Large intestine (tissue), 3 donors: ENCODE measurements around the gene ABR. TPM values are rescaled to one million over a fixed set of nuclear protein-coding genes. Genes with fewer than 3 reads are reported as not detected.

Experiments
- DNase-seq, 2 donors: peaks; one replicate each; pipeline versions ENCODE4 v3.0.0 to v3.0.0-alpha.2; 2013
- H3K27ac ChIP-seq: one replicate; pipeline ENCODE4 v1.5.1; 2013; ENCODE audit warnings: low read length
- H3K27me3 ChIP-seq: 2 replicates; pipeline ENCODE4 v1.6.1; 2013; ENCODE audit warnings: low read length; ENCODE audit not compliant: control insufficient read depth, insufficient read depth
- H3K36me3 ChIP-seq: 2 replicates; pipeline ENCODE4 v1.6.1; 2013; ENCODE audit warnings: low read length; ENCODE audit not compliant: control insufficient read depth, insufficient read depth
- H3K4me1 ChIP-seq: one replicate; pipeline ENCODE4 v1.6.1; 2013; ENCODE audit warnings: low read length; ENCODE audit not compliant: control insufficient read depth, insufficient read depth
- H3K4me3 ChIP-seq: one replicate; pipeline ENCODE4 v1.5.1; 2013; ENCODE audit warnings: low read length
- H3K9me3 ChIP-seq: one replicate; pipeline ENCODE4 v1.6.1; 2013; ENCODE audit warnings: mild to moderate bottlenecking, low read depth, low read length, moderate library complexity; ENCODE audit not compliant: control insufficient read depth
- WGBS: methylation state at CpG from one replicate; pipeline ENCODE4 v1.1.5; 2013; ENCODE audit warnings: low lambda C conversion rate; ENCODE audit not compliant: insufficient coverage; 5-methylcytosine and 5-hydroxymethylcytosine counted together
- polyA plus RNA-seq: library from polyadenylated mRNA; unstranded; fragments of 120-200 nt; gene quantifications from one replicate; pipeline ENCODE4 v1.2.1, GENCODE V29; 2013

The ABR gene
- polyA plus RNA-seq, 1 donor = 125 TPM

DNA sequence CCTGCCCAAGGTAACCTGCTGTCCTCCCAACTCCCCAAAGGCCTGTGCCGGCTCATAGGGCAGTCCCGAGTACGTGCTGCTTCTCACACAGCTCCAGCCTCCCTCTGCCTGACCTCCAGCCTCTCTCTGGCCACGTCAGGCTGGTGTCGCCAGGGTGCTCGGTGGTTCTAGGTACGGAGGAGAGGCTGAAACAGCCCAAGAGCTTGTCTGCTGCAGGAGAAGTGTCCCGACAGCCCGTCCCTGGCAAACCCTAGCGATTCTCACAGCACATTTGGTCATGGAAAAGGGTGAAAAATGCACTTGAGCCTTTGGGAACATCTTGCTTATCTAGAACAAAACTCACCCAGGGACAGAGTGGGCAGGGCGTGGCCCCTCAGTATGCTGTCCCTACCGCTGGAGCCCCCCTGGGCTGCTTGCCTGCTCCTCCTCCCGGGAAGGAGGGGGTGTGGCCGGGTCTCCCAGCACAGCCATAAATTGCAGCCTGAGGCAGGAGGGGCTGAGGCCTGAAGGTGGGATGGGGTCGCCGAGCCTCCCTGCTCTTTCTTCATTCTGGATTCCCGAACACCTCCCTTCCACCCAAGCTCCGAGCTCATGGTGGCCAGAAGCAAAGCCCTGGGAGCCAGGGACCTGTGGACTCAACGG, 142.4 kb downstream of the ABR start:
- WGBS = no CpG with 5 or more reads among the region's 19 CpGs
- Histone ChIP-seq H3K36me3 (peaks cover 58% of the 10 kb centered on the region), H3K27me3 (no peaks in the 10 kb centered on the region), H3K4me3 (no peak overlapping the region), H3K27ac (no peak overlapping the region), H3K4me1 (no peaks in the 10 kb centered on the region), H3K9me3 (peaks cover 3% of the 10 kb centered on the region)
- DNase-seq = no peak

- peaks cover 3% of the 10 kb centered on the region for H3K9me3 ChIP-seq
- H3K36me3 ChIP-seq = peaks cover 53% of the 10 kb centered on the region
- WGBS = 100% methylated on average over 1 of the region's 2 CpGs
- no peak for DNase-seq
- H3K27me3 ChIP-seq = no peaks in the 10 kb centered on the region
- H3K4me3 ChIP-seq = no peak overlapping the region
- no peak overlapping the region for H3K27ac ChIP-seq
- H3K4me1 ChIP-seq = peaks cover 4% of the 10 kb centered on the region
Observed at GRCh38 chr17:1036845-1037237, 142.9 kb downstream of the ABR start.

DNA sequence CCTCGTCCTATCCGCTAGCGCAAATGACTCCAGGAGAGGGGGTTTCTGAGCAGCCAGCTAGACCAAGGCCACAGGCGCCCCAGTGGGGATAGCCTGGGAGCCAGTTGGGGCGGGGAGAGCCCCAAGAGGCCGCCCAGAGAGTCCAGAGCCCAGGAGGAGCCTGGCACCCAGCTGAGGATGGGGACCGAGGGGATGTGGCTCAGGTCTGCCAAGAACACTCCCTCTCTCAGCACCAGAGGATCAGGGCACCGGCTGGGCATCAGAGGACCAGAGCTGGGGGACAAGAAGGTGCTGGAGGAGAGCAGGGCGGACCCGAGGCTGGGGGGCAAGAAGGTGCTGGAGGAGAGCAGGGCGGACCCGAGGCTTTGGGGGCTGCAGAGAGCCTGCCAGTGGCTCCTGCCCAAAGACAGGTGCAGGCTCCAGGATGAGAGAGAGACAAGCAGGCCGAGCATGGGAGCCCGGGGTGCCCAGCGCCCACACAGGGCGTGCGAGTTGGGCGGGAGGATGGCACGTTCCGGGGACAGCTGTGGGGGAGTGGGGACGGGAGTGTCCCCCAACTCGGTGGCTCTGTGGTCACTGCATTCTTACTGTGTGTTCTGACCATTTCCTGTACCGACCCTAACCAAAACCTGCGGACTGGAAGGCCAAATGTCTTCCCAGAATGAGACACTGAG, 143.5 kb downstream of the ABR start:
- Histone ChIP-seq H3K4me3 (no peak overlapping the region), H3K36me3 (peaks cover 50% of the 10 kb centered on the region), H3K9me3 (peaks cover 3% of the 10 kb centered on the region), H3K4me1 (peaks cover 4% of the 10 kb centered on the region), H3K27me3 (no peaks in the 10 kb centered on the region), H3K27ac (no peak overlapping the region)
- WGBS = no CpG with 5 or more reads among the region's 24 CpGs
- no peak for DNase-seq

GRCh38 chr17:1035546-1036170, 144.1 kb downstream of the ABR start:
- DNase-seq = no peak
- Histone ChIP-seq H3K36me3 (peaks cover 49% of the 10 kb centered on the region), H3K9me3 (peaks cover 3% of the 10 kb centered on the region), H3K27ac (no peak overlapping the region), H3K4me1 (peaks cover 4% of the 10 kb centered on the region), H3K27me3 (no peaks in the 10 kb centered on the region), H3K4me3 (no peak overlapping the region)
- WGBS = no CpG with 5 or more reads among the region's 17 CpGs

DNA sequence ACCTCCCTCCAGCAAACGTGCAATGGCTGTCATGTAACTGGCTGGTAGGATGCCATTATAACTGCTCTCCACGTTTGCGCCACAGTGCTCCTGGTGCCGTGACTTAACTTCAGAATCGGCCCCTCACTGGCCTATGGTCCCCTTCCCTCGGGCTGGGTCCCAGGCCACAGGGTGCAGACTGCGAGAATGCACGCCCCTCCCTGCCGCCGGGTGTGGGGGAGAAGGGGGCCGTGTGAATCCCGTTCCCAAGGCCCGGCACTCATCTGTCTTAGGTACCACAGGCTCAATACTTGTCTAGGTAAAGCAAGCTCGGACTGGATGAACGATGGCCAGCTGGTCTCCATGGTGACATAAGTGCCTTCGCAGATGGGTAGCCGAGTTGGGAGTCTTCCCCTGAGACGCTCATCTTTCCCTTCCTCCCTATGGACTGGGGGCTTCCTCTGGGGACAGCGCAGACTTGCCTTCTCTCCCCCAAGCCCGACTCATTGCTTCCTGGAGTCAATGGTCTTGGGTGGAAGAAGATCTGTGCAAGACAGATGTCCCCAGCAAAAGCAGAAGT, 145.1 kb downstream of the ABR start:
- Histone ChIP-seq H3K27ac (no peak overlapping the region), H3K4me1 (peaks cover 4% of the 10 kb centered on the region), H3K36me3 (peaks cover 47% of the 10 kb centered on the region), H3K27me3 (no peaks in the 10 kb centered on the region), H3K4me3 (no peak overlapping the region), H3K9me3 (peaks cover 3% of the 10 kb centered on the region)
- no peak for DNase-seq
- WGBS = no CpG with 5 or more reads among the region's 20 CpGs

GRCh38 chr17:1033503-1033902, 146.3 kb downstream of the ABR start:
- no peak for DNase-seq
- Histone ChIP-seq H3K4me1 (peaks cover 4% of the 10 kb centered on the region), H3K4me3 (no peak overlapping the region), H3K27ac (no peak overlapping the region), H3K9me3 (peaks cover 2% of the 10 kb centered on the region), H3K36me3 (peaks cover 37% of the 10 kb centered on the region), H3K27me3 (no peaks in the 10 kb centered on the region)
- no CpG with 5 or more reads among the region's 11 CpGs for WGBS

DNA sequence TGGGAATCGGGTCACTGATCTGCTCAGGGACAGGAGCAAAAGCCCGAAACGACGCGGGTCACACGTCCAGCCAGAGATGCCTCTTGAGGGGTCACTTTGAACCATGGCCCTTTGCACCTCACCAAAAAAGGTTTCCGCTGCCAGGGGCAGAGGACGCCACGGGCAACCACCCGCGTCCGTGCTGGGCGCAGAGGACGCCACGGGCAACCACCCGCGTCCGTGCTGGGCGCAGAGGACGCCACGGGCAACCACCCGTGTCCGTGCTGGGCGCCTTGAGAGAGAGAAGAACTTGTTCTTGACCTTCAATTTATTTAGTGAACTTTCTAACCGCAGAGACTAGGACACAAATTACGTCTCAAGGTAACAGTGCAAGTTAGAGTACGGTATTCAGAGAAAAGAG, 147.4 kb downstream of the ABR start:
- no peak overlapping the region for H3K27ac ChIP-seq
- DNase-seq = no peak

DNA sequence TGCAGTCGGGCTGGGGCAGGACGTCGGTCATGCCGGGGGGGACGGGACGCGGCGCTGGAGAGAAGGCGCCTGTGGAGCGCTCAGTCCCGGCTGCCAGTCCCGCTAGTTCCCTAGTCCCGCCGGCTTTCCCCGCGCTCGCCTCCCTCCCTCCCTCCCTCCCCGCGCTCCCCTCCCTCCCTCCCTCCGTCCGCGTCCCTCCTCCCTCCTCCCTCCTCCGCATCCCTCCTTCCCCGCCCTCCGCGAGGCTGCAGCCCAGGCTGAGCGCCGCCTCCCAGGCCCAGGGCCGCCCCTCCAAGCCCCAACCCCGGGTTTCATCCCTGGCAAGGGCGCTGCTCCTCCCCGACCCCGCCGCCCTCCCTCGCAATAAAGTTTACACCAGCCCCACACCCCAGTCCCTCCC, 148.1 kb downstream of the ABR start:
- peak in 1 of 2 donors; percentile 37 for DNase-seq
- Histone ChIP-seq H3K27me3 (no peaks in the 10 kb centered on the region), H3K27ac (no peak overlapping the region), H3K4me1 (peaks cover 4% of the 10 kb centered on the region), H3K9me3 (no peaks in the 10 kb centered on the region), H3K4me3 (peak overlapping the region; percentile 13), H3K36me3 (peaks cover 37% of the 10 kb centered on the region)
- no CpG with 5 or more reads among the region's 35 CpGs for WGBS

More for the DNA sequence above, 147.4 kb downstream of the ABR start:
- Histone ChIP-seq H3K4me3 (no peak overlapping the region), H3K36me3 (peaks cover 35% of the 10 kb centered on the region), H3K4me1 (peaks cover 4% of the 10 kb centered on the region), H3K27me3 (no peaks in the 10 kb centered on the region), H3K9me3 (no peaks in the 10 kb centered on the region)
- WGBS = 95% methylated on average over 4 of the region's 27 CpGs

DNA sequence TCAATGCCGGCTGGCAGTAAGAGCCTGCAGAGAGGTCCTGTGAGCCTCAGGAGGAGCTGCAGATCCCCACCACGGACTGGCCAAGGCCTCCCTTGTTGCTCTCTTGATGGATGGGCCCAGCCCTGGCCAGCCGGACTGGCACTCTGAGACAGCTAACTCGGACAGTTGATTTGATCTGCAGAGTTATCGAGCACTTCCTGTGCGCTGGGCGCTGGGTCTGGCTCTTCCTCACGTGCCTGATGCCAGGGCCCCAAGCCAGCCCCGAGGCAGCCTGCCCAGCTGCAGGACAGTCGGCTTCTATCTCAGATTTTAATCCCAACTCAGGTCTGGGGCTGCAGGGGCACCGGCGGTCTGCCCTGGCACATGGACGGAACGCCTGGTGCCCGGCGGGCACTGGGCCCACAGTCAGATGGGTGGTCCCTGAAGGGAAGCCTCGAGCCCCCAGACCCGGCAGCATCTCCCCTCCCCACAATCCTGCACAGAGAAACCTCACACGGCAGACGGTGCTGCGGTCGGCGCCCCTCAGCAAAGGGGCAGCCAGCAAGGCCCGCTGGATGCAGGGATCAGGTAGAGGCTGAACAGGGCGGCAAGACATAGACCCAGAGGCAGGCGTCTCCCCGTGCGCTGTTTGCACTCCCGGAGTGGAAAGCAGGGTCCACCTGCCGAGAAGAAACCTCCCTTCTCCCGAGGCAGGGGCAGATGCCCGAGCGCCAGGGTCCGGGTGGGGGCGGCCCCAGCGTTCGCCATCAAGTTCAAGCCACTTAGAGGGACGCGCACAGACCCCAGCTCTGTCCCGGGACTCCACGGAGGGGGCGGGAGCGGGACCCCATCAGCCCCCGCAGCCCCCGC, 148.9 kb downstream of the ABR start:
- Histone ChIP-seq H3K4me1 (peaks cover 4% of the 10 kb centered on the region), H3K36me3 (peaks cover 44% of the 10 kb centered on the region), H3K4me3 (peak overlapping the region; percentile 31), H3K9me3 (no peaks in the 10 kb centered on the region), H3K27me3 (no peaks in the 10 kb centered on the region), H3K27ac (peak overlapping the region; percentile 33)
- WGBS = no CpG with 5 or more reads among the region's 45 CpGs
- no peak for DNase-seq
